PC-3 (cell line): ENCODE data around the gene TTI1.

Experiments used
- EZH2 ChIP-seq: fragments of 300-600 bp; sonication (generic); IDR thresholded peaks from one replicate; pipeline ENCODE4 v1.6.1; 2017; ENCODE audit warnings: antibody characterized with exemption, mild to moderate bottlenecking, low read length; ENCODE audit not compliant: unreplicated experiment
- TF ChIP-seq, protein P1 (sequence below): fragments of 300-600 bp; sonication (generic); conservative IDR thresholded peaks from 2 replicates; pipeline ENCODE4 v1.5.1; 2017; ENCODE audit warnings: antibody characterized with exemption, low read depth, mild to moderate bottlenecking, low read length

DNA sequence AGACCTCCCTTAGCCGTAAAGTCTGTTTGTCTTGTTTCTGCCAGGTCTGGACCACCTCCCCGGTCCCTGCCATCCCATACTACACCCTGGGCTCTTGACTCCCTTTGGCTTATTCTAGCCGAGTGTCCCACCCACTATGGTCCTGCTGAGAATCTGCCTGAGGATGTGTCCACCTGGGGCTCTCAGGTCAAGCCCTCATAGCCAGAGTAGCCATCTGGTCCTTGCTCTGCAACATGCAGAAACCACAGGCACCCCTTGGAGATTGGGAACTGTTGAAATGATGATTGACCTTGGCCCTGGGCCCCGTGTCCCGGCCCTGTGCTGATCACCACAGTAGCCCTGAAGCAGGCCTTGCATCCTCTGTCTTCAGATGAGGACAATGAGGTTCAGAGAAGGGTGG is 86.3 kb downstream of the TTI1 start:
- TF ChIP-seq, protein P1, sequence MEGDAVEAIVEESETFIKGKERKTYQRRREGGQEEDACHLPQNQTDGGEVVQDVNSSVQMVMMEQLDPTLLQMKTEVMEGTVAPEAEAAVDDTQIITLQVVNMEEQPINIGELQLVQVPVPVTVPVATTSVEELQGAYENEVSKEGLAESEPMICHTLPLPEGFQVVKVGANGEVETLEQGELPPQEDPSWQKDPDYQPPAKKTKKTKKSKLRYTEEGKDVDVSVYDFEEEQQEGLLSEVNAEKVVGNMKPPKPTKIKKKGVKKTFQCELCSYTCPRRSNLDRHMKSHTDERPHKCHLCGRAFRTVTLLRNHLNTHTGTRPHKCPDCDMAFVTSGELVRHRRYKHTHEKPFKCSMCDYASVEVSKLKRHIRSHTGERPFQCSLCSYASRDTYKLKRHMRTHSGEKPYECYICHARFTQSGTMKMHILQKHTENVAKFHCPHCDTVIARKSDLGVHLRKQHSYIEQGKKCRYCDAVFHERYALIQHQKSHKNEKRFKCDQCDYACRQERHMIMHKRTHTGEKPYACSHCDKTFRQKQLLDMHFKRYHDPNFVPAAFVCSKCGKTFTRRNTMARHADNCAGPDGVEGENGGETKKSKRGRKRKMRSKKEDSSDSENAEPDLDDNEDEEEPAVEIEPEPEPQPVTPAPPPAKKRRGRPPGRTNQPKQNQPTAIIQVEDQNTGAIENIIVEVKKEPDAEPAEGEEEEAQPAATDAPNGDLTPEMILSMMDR, result no peak
- TF ChIP-seq EZH2, result no peak
